HEK293 (cell line): ENCODE measurements around the gene AMER2.

Experiments
- BCL6B ChIP-seq: fragments of 450-650 bp; formaldehyde crosslinking; IDR thresholded peaks from 2 replicates; pipeline ENCODE4 v1.5.1; 2017; ENCODE audit warnings: missing biosample characterization, missing genetic modification characterization
- CTCF ChIP-seq: fragments of 450-650 bp; formaldehyde crosslinking; IDR thresholded peaks from 2 replicates; pipeline ENCODE4 v1.5.1; 2016; ENCODE audit warnings: missing biosample characterization, missing genetic modification characterization
- MYNN ChIP-seq: fragments of 450-650 bp; formaldehyde crosslinking; IDR thresholded peaks from 2 replicates; pipeline ENCODE4 v1.5.1; 2016; ENCODE audit warnings: missing biosample characterization, missing genetic modification characterization, borderline replicate concordance
- SP2 ChIP-seq: fragments of 450-650 bp; formaldehyde crosslinking; IDR thresholded peaks from 2 replicates; pipeline ENCODE4 v1.5.1; 2016; ENCODE audit warnings: missing biosample characterization, missing genetic modification characterization
- TSHZ1 ChIP-seq: fragments of 450-650 bp; formaldehyde crosslinking; IDR thresholded peaks from 2 replicates; pipeline ENCODE4 v1.5.1; 2016; ENCODE audit warnings: missing biosample characterization, missing genetic modification characterization, borderline replicate concordance
- ZBTB20 ChIP-seq: fragments of 450-650 bp; formaldehyde crosslinking; IDR thresholded peaks from 2 replicates; pipeline ENCODE4 v1.5.1; 2016; ENCODE audit warnings: missing biosample characterization, missing genetic modification characterization
- ZBTB49 ChIP-seq: fragments of 450-650 bp; formaldehyde crosslinking; IDR thresholded peaks from 2 replicates; pipeline ENCODE4 v1.5.1; 2016; ENCODE audit warnings: missing biosample characterization, missing genetic modification characterization, low read depth
- ZNF266 ChIP-seq: fragments of 450-650 bp; formaldehyde crosslinking; IDR thresholded peaks from 2 replicates; pipeline ENCODE4 v1.5.1; 2016; ENCODE audit warnings: missing biosample characterization, missing genetic modification characterization, low read depth
- ZNF560 ChIP-seq: fragments of 450-650 bp; formaldehyde crosslinking; IDR thresholded peaks from 2 replicates; pipeline ENCODE4 v1.5.1; 2017; ENCODE audit warnings: missing biosample characterization, missing genetic modification characterization, borderline replicate concordance
- ZNF768 ChIP-seq: fragments of 450-650 bp; formaldehyde crosslinking; IDR thresholded peaks from 2 replicates; pipeline ENCODE4 v1.5.1; 2018; ENCODE audit warnings: missing biosample characterization, mild to moderate bottlenecking, missing genetic modification characterization
- ZSCAN5A ChIP-seq: fragments of 450-650 bp; formaldehyde crosslinking; IDR thresholded peaks from 2 replicates; pipeline ENCODE4 v1.5.1; 2016; ENCODE audit warnings: missing biosample characterization, missing genetic modification characterization

- TF ChIP-seq CTCF (tag by site-specific recombination), result no peak
- TF ChIP-seq ZBTB49 (tag by site-specific recombination), result no peak
- TF ChIP-seq ZBTB20 (tag by site-specific recombination), result no peak
- no peak for TF ChIP-seq TSHZ1
- no peak for TF ChIP-seq ZSCAN5A
- no peak for TF ChIP-seq SP2 (tag by site-specific recombination)
- no peak for TF ChIP-seq BCL6B
- TF ChIP-seq MYNN, result no peak
- no peak for TF ChIP-seq ZNF560 (tag by site-specific recombination)
- TF ChIP-seq ZNF768 (tag by site-specific recombination), result no peak
- no peak for TF ChIP-seq ZNF266 (tag by site-specific recombination)
Measured at GRCh38 chr13:25200783-25201182, 28.7 kb upstream of the AMER2 start.
